Endothelial cell (in vitro differentiated cells): ENCODE data around the gene JPH4. TPM values are rescaled to one million over a fixed set of nuclear protein-coding genes. Genes with fewer than 3 reads are reported as not detected.
A peak's percentile ranks its signal among the peaks of the same experiment; 100 is the strongest.

ENCODE experiments used
- DNase-seq: peaks from one replicate; pipeline ENCODE4 v3.0.0; 2021; ENCODE audit warnings: low spot score
- H3K27ac Mint-ChIP-seq: one replicate; pipeline ENCODE4 v1.8.0; 2021; ENCODE audit warnings: mixed read lengths, inconsistent platforms; ENCODE audit not compliant: unreplicated experiment
- H3K27me3 Mint-ChIP-seq: one replicate; pipeline ENCODE4 v1.8.0; 2021; ENCODE audit warnings: mild to moderate bottlenecking, moderate library complexity, mixed read lengths, inconsistent platforms; ENCODE audit not compliant: unreplicated experiment
- H3K36me3 Mint-ChIP-seq: one replicate; pipeline ENCODE4 v1.8.0; 2021; ENCODE audit warnings: mild to moderate bottlenecking, low read depth, mixed read lengths, inconsistent platforms; ENCODE audit not compliant: unreplicated experiment
- H3K4me1 Mint-ChIP-seq: one replicate; pipeline ENCODE4 v1.8.0; 2021; ENCODE audit warnings: mild to moderate bottlenecking, mixed read lengths, inconsistent platforms; ENCODE audit not compliant: unreplicated experiment
- H3K4me3 Mint-ChIP-seq: one replicate; pipeline ENCODE4 v1.8.0; 2021; ENCODE audit warnings: mild to moderate bottlenecking, mixed read lengths, inconsistent platforms; ENCODE audit not compliant: unreplicated experiment
- H3K9me3 Mint-ChIP-seq: one replicate; pipeline ENCODE4 v1.8.0; 2021; ENCODE audit warnings: mixed read lengths, inconsistent platforms; ENCODE audit not compliant: unreplicated experiment
- CTCF ChIP-seq: fragments of 200-600 bp; sonication (generic); IDR thresholded peaks from one replicate; pipeline ENCODE4 v1.5.0; 2021; ENCODE audit warnings: antibody characterized with exemption; ENCODE audit not compliant: unreplicated experiment
- total RNA-seq: library from RNA; stranded (reverse); fragmentation: NEBNext Ultra II Directional; extraction: Animal tissue kit (Norgen Biotek cat#: 25700); gene quantifications from one replicate; pipeline ENCODE4 v1.2.1, GENCODE V29; 2021; ENCODE audit not compliant: unreplicated experiment

JPH4 gene
- total RNA-seq, 1 donor from 2014 or later, result 0.64 TPM

- Mint-ChIP-seq H3K4me3 (peak overlapping the region; percentile 97), H3K36me3 (peaks cover 16% of the 10 kb centered on the region), H3K4me1 (peaks cover 43% of the 10 kb centered on the region), H3K27ac (peak overlapping the region; percentile 31), H3K9me3 (no peaks in the 10 kb centered on the region), H3K27me3 (peaks cover 21% of the 10 kb centered on the region)
- no peak for DNase-seq
- TF ChIP-seq CTCF, result no peak
These were observed 10.5 kb downstream of the JPH4 start for GRCh38 chr14:23568021-23568599.

- TF ChIP-seq CTCF, result no peak
- Mint-ChIP-seq H3K4me3 (peak within 1 kb of the TSS; percentile 97), H3K27me3 (peaks cover 18% of the 10 kb centered on the region), H3K9me3 (no peaks in the 10 kb centered on the region), H3K4me1 (peaks cover 36% of the 10 kb centered on the region), H3K27ac (peak within 1 kb of the TSS; percentile 83), H3K36me3 (peaks cover 19% of the 10 kb centered on the region)
- DNase-seq, result peak; percentile 84
These were observed 11.2 kb downstream of the JPH4 start, which contains the start of gene AP1G2 for GRCh38 chr14:23567186-23568020. Gene AP1G2, minus strand, starts transcription at chr14:23567791. Its CDS starts 477 bp downstream, at chr14:23567314.

GRCh38 chr14:23566778-23567185 is 11.8 kb downstream of the JPH4 start:
- Mint-ChIP-seq H3K27me3 (peaks cover 18% of the 10 kb centered on the region), H3K27ac (no peak overlapping the region), H3K36me3 (peaks cover 20% of the 10 kb centered on the region), H3K4me3 (peak overlapping the region; percentile 97), H3K9me3 (no peaks in the 10 kb centered on the region), H3K4me1 (peaks cover 30% of the 10 kb centered on the region)
- DNase-seq, result no peak
- no peak for TF ChIP-seq CTCF

- no peaks in the 10 kb centered on the region for H3K9me3 Mint-ChIP-seq
- no peak overlapping the region for H3K27ac Mint-ChIP-seq
- DNase-seq, result no peak
- H3K27me3 Mint-ChIP-seq, result peaks cover 14% of the 10 kb centered on the region
- H3K4me1 Mint-ChIP-seq, result peaks cover 27% of the 10 kb centered on the region
- TF ChIP-seq CTCF, result no peak
- H3K4me3 Mint-ChIP-seq, result peak overlapping the region; percentile 97
- peaks cover 24% of the 10 kb centered on the region for H3K36me3 Mint-ChIP-seq
These were observed 12.3 kb downstream of the JPH4 start for GRCh38 chr14:23566112-23566777.
